SK-N-SH (cell line): ENCODE results near the gene ZEB1. TPM values are rescaled to one million over a fixed set of nuclear protein-coding genes. Genes with fewer than 3 reads are reported as not detected.

Experiments
- CTCF ChIA-PET: fragments of 300-600, 350-600 bp; formaldehyde crosslinking; extraction: SDS; loops from one replicate; lab custom pipeline; 2021; lab: Yijun Ruan, JAX
- POLR2A ChIA-PET: fragments of 350-600 bp; sonication (Branson Sonifier 250); formaldehyde crosslinking; extraction: SDS; loops from one replicate; lab custom pipeline; 2020; ENCODE audit warnings: antibody characterized with exemption, inconsistent platforms; lab: Yijun Ruan, JAX
- DNase-seq: peaks from one replicate; pipeline ENCODE4 v3.0.0; 2012
- H2AFZ ChIP-seq: fragments of 200-600 bp; sonication (generic); 2 replicates; pipeline ENCODE4 v1.8.1; 2016; ENCODE audit warnings: antibody characterized with exemption, mild to moderate bottlenecking, low read depth
- H3F3A ChIP-seq: fragments of 200-600 bp; sonication (generic); replicated peaks from 2 replicates; pipeline ENCODE3; 2016; ENCODE audit warnings: antibody characterized with exemption, mild to moderate bottlenecking; ENCODE audit not compliant: insufficient read depth
- H3K27ac ChIP-seq, 2 experiments: fragments of 200-500 bp in 1 of 2; fragments of 200-600 bp in 1 of 2; sonication (Bioruptor generic) in 1 of 2; sonication (generic), shearing (Covaris generic) in 1 of 2; 2 replicates each; pipeline versions ENCODE4 v1.5.1 to v1.6.1; 2014 to 2016; ENCODE audit warnings: low read depth in 2 of 2, inconsistent platforms in 1 of 2, low read length in 1 of 2, mild to moderate bottlenecking in 1 of 2, mixed read lengths in 1 of 2
- H3K27me3 ChIP-seq: fragments of 200-600 bp; sonication (generic), shearing (Covaris generic); 2 replicates; pipeline ENCODE4 v1.6.1; 2016; ENCODE audit warnings: mixed run types; ENCODE audit not compliant: insufficient read depth
- H3K36me3 ChIP-seq, 2 experiments: fragments of 200-500 bp in 1 of 2; fragments of 200-600 bp in 1 of 2; sonication (Bioruptor generic) in 1 of 2; sonication (generic) in 1 of 2; replicated peaks in 1 of 2; 2 replicates each; pipeline versions ENCODE3 to v1.5.1; 2014 to 2016; ENCODE audit warnings: low read length in 1 of 2, mild to moderate bottlenecking in 1 of 2; ENCODE audit not compliant: insufficient read depth in 2 of 2, control insufficient read depth in 1 of 2
- H3K4me1 ChIP-seq, 2 experiments: fragments of 200-500 bp in 1 of 2; fragments of 200-600 bp in 1 of 2; sonication (Bioruptor generic) in 1 of 2; sonication (generic), shearing (Covaris generic) in 1 of 2; 2 replicates each; pipeline versions ENCODE4 v1.5.1 to v1.6.1; 2014 to 2016; ENCODE audit warnings: low read depth in 1 of 2, low read length in 1 of 2, mixed run types in 1 of 2; ENCODE audit not compliant: insufficient read depth in 2 of 2, control insufficient read depth in 1 of 2
- H3K4me2 ChIP-seq: fragments of 200-600 bp; sonication (generic), shearing (Covaris generic); 2 replicates; pipeline ENCODE4 v1.6.1; 2017; ENCODE audit warnings: mixed run types
- H3K4me3 ChIP-seq, 2 experiments: fragments of 200-500 bp in 1 of 2; fragments of 200-600 bp in 1 of 2; sonication (Bioruptor generic) in 1 of 2; sonication (generic), shearing (Covaris generic) in 1 of 2; 2 replicates each; pipeline versions ENCODE4 v1.5.1 to v1.8.1; 2014 to 2016; ENCODE audit warnings: low read depth in 2 of 2, inconsistent platforms in 1 of 2, low read length in 1 of 2, mild to moderate bottlenecking in 1 of 2, mixed read lengths in 1 of 2, moderate library complexity in 1 of 2
- H3K79me2 ChIP-seq: fragments of 200-600 bp; sonication (generic); 2 replicates; pipeline ENCODE4 v1.8.1; 2017; ENCODE audit warnings: mild to moderate bottlenecking; ENCODE audit not compliant: insufficient read depth
- H3K9ac ChIP-seq: fragments of 200-600 bp; sonication (generic); 2 replicates; pipeline ENCODE4 v1.6.1; 2017; ENCODE audit warnings: mixed run types
- H3K9me2 ChIP-seq: fragments of 200-600 bp; sonication (generic); 2 replicates; pipeline ENCODE4 v1.6.1; 2017; ENCODE audit warnings: mixed run types
- H3K9me3 ChIP-seq: fragments of 200-600 bp; sonication (generic); 2 replicates; pipeline ENCODE4 v1.6.1; 2017; ENCODE audit warnings: mixed run types, mild to moderate bottlenecking, moderate library complexity
- H4K20me1 ChIP-seq: fragments of 200-600 bp; sonication (generic); 2 replicates; pipeline ENCODE4 v1.6.1; 2017; ENCODE audit warnings: mild to moderate bottlenecking, mixed run types; ENCODE audit not compliant: insufficient read depth
- EP300 ChIP-seq, 2 experiments: IDR thresholded peaks; 2 replicates each; pipeline versions ENCODE4 v1.4.0 to v1.6.1; 2012; ENCODE audit warnings: borderline replicate concordance in 1 of 2, low read depth in 1 of 2, low read length in 1 of 2
- FOXJ3 ChIP-seq: sonication (generic); formaldehyde crosslinking; IDR thresholded peaks from 2 replicates; pipeline ENCODE4 v1.5.1; 2020; ENCODE audit warnings: mild to moderate bottlenecking, missing genetic modification reagents
- FOXM1 ChIP-seq: IDR thresholded peaks from 2 replicates; pipeline ENCODE4 v1.4.0; 2012; ENCODE audit warnings: low read depth, mild to moderate bottlenecking
- MEF2A ChIP-seq: IDR thresholded peaks from 2 replicates; pipeline ENCODE4 v1.4.0; 2012; ENCODE audit warnings: low read depth, borderline replicate concordance
- MXI1 ChIP-seq: IDR thresholded peaks from 2 replicates; pipeline ENCODE4 v1.6.1; 2012; ENCODE audit warnings: mild to moderate bottlenecking, low read depth, low read length, improper control_type of control experiment
- NFIC ChIP-seq: IDR thresholded peaks from 2 replicates; pipeline ENCODE4 v1.4.0; 2012; ENCODE audit warnings: borderline replicate concordance
- RXRA ChIP-seq: IDR thresholded peaks from 2 replicates; pipeline ENCODE4 v1.4.0; 2012; ENCODE audit warnings: low read depth, mild to moderate bottlenecking, borderline replicate concordance
- SMC3 ChIP-seq: IDR thresholded peaks from 2 replicates; pipeline ENCODE4 v1.6.1; 2012; ENCODE audit warnings: low read depth, low read length, improper control_type of control experiment
- TCF12 ChIP-seq: IDR thresholded peaks from 2 replicates; pipeline ENCODE4 v1.4.0; 2012
- YY1 ChIP-seq: IDR thresholded peaks from 2 replicates; pipeline ENCODE4 v1.4.0; 2012; ENCODE audit warnings: low read depth, mild to moderate bottlenecking
- WGBS: methylation state at CpG from one replicate; pipeline ENCODE4 v1.1.6; 2017; ENCODE audit warnings: low lambda C conversion rate; 5-methylcytosine and 5-hydroxymethylcytosine counted together
- polyA plus RNA-seq, 3 experiments: library from polyadenylated mRNA; depleted of rRNA; stranded (reverse); fragments of >200 nt; gene quantifications; 2 replicates each; pipeline ENCODE4 v1.2.3, GENCODE V29; 2012
- TF ChIP-seq, protein P1 (sequence below): fragments of 200-600 bp; sonication (generic); IDR thresholded peaks from 2 replicates; pipeline ENCODE4 v1.6.1; 2017; ENCODE audit warnings: antibody characterized with exemption, mild to moderate bottlenecking, moderate library complexity
- TF ChIP-seq, protein P2 (sequence below): IDR thresholded peaks from 2 replicates; pipeline ENCODE4 v1.4.0; 2012; ENCODE audit warnings: low read depth
- TF ChIP-seq, protein P3 (sequence below): IDR thresholded peaks from 2 replicates; pipeline ENCODE4 v1.6.1; 2012; ENCODE audit warnings: mild to moderate bottlenecking, low read depth, low read length, moderate library complexity
- TF ChIP-seq, protein P4 (sequence below): fragments of 150-350 bp; IDR thresholded peaks from 2 replicates; pipeline ENCODE4 v1.6.1; 2017; ENCODE audit warnings: antibody characterized with exemption, low read length, low read depth, borderline replicate concordance

ZEB1 gene
- polyA plus RNA-seq, 1 of the 3 experiments (the other 2 are of a cell fraction): 5.4 TPM

DNA sequence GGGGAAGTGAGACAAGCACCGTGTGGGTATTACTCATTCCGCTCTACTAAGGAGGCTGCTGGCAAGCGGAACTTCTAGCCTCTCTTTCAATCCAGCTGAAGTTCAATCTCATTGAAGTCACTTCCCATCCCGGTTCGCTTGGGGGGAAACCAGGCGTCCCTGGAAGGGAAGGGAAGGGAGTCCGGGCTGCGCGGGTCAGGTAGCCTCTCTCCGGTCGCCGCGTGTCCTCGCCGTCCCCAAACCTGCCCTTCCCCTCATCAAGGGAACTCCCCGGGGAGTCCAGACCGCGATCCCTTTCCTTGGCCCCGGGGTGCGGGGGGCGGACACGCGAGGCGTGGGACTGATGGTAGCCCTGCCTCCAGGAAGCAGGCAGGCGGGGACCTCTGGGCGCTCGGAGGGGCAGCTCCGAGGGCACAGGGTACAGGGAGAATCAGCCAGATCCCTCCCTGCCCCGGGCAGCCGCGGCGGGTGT is 598 bp upstream of the ZEB1 start:
- peaks cover 0 to 18% of the 10 kb centered on the region in 2 experiments; a peak in 3 of 4 replicates for H3K4me1 ChIP-seq
- no peaks in the 10 kb centered on the region for H3K36me3 ChIP-seq
- peak overlapping the region; percentile 76 to 86 for H3K27ac ChIP-seq
- H3K79me2 ChIP-seq: peaks cover 59% of the 10 kb centered on the region
- H2AFZ ChIP-seq: peak overlapping the region; percentile 96
- peak overlapping the region; percentile 77 for H3K4me2 ChIP-seq
- peak overlapping the region; percentile 87 for H3K9ac ChIP-seq
- TF ChIP-seq, protein P1, sequence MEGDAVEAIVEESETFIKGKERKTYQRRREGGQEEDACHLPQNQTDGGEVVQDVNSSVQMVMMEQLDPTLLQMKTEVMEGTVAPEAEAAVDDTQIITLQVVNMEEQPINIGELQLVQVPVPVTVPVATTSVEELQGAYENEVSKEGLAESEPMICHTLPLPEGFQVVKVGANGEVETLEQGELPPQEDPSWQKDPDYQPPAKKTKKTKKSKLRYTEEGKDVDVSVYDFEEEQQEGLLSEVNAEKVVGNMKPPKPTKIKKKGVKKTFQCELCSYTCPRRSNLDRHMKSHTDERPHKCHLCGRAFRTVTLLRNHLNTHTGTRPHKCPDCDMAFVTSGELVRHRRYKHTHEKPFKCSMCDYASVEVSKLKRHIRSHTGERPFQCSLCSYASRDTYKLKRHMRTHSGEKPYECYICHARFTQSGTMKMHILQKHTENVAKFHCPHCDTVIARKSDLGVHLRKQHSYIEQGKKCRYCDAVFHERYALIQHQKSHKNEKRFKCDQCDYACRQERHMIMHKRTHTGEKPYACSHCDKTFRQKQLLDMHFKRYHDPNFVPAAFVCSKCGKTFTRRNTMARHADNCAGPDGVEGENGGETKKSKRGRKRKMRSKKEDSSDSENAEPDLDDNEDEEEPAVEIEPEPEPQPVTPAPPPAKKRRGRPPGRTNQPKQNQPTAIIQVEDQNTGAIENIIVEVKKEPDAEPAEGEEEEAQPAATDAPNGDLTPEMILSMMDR: no peak
- TF ChIP-seq FOXM1 (no peak; the same call in 1 of the 2 replicates), MXI1 (no peak), TCF12 (0 out of 2 replicates have a peak, but pooled peaks have one; percentile 3), SMC3 (no peak)
- TF ChIP-seq, protein P2, sequence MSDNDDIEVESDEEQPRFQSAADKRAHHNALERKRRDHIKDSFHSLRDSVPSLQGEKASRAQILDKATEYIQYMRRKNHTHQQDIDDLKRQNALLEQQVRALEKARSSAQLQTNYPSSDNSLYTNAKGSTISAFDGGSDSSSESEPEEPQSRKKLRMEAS: peak; percentile 15; the same call in 1 of the 2 replicates
- H3K9me2 ChIP-seq: no peaks in the 10 kb centered on the region
- H3F3A ChIP-seq: peaks cover 24% of the 10 kb centered on the region
- H3K27me3 ChIP-seq: no peaks in the 10 kb centered on the region
- ChIA-PET CTCF (interaction anchor here (0.7 to 2.3 kb wide), 3 partner anchors 455 to 566 kb away, joined by 3 to 6 read pairs (median 6); no protein-coding TSS in a partner anchor), POLR2A (no interaction called here)
- H3K9me3 ChIP-seq: no peaks in the 10 kb centered on the region
- H4K20me1 ChIP-seq: peaks cover 6% of the 10 kb centered on the region; the same call in 1 of the 2 replicates
- peak overlapping the region; percentile 89 to 98 for H3K4me3 ChIP-seq
- peak; percentile 77 for DNase-seq
- 3% methylated on average over 21 of the region's 32 CpGs for WGBS

DNA sequence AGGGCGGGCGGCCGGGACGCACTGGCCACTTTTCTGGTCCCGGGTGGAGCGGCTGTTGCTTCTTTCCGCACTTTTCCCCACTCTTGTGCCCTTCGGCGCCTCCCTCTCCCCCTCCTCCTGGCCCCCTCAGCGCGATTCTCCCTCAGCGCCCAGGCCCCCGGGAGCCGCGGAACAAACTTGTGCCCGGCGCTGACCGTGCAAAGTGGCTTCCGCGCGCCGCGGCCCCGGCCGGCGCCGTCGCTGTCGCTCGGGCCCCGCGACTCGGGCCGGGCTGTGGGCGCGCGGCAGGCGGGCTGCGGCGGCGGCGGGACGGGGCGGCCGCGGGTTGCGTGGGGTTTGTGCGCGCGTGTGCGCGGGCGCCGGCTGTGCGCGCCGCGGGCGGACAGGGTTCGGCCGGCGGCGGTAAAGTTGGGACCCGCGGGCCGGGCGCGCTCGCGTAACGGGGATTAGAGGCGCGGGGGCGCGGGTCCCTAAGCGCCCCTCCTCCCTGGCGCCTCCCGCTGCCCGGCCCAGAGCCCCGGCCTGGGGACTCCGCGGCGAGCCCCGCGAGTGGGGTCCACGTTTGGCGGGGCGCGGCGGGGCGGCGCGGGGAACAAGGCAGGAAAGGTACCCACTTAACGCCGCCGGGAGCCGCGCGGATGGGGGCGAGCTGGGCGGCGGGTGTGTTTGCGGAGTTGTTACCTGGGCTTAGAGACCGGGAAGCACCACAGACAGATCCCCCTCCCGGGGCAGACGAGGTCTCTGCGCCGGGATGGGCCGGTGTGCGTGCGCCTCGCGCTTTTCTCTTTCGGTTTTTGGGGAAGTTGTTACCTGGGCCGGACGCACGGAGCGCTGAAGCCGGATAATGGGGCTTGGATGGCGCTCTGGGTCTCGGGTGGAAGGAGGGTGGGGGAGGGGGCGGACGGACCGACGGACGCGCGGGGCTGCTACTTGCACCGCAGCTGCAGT is 860 bp downstream of the ZEB1 start:
- H3K79me2 ChIP-seq: peaks cover 74% of the 10 kb centered on the region
- H3K4me2 ChIP-seq: peak overlapping the region; percentile 88
- H3K36me3 ChIP-seq: no peaks in the 10 kb centered on the region
- ChIA-PET CTCF (interaction anchor here (0.7 kb wide), 1 partner anchor 288 kb away, joined by 3 read pairs; the partner anchor contains the start of gene ZNF438), POLR2A (no interaction called here)
- peak overlapping the region; percentile 86 to 91 for H3K27ac ChIP-seq
- peaks cover 12% of the 10 kb centered on the region for H4K20me1 ChIP-seq
- no peaks in the 10 kb centered on the region for H3K9me2 ChIP-seq
- peaks cover 0 to 18% of the 10 kb centered on the region in 2 experiments; a peak in 3 of 4 replicates for H3K4me1 ChIP-seq
- under 1% methylated on average over 32 of the region's 129 CpGs for WGBS
- peak overlapping the region; percentile 94 to 98 for H3K4me3 ChIP-seq
- TF ChIP-seq YY1: no peak
- no peak for TF ChIP-seq MEF2A
- TF ChIP-seq SMC3: no peak
- TF ChIP-seq, protein P2: no peak; the same call in 1 of the 2 replicates
- TF ChIP-seq TCF12: no peak
- no peak for TF ChIP-seq FOXM1
- TF ChIP-seq, protein P3, sequence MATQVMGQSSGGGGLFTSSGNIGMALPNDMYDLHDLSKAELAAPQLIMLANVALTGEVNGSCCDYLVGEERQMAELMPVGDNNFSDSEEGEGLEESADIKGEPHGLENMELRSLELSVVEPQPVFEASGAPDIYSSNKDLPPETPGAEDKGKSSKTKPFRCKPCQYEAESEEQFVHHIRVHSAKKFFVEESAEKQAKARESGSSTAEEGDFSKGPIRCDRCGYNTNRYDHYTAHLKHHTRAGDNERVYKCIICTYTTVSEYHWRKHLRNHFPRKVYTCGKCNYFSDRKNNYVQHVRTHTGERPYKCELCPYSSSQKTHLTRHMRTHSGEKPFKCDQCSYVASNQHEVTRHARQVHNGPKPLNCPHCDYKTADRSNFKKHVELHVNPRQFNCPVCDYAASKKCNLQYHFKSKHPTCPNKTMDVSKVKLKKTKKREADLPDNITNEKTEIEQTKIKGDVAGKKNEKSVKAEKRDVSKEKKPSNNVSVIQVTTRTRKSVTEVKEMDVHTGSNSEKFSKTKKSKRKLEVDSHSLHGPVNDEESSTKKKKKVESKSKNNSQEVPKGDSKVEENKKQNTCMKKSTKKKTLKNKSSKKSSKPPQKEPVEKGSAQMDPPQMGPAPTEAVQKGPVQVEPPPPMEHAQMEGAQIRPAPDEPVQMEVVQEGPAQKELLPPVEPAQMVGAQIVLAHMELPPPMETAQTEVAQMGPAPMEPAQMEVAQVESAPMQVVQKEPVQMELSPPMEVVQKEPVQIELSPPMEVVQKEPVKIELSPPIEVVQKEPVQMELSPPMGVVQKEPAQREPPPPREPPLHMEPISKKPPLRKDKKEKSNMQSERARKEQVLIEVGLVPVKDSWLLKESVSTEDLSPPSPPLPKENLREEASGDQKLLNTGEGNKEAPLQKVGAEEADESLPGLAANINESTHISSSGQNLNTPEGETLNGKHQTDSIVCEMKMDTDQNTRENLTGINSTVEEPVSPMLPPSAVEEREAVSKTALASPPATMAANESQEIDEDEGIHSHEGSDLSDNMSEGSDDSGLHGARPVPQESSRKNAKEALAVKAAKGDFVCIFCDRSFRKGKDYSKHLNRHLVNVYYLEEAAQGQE: no peak; the same call in 1 of the 2 replicates
- no peak for TF ChIP-seq EP300 (IDR thresholded peaks at IDR 0.05; ENCODE audit: borderline replicate concordance in 1 of 2, low read depth in 1 of 2, low read length in 1 of 2)
- TF ChIP-seq NFIC: no peak
- no peak for TF ChIP-seq RXRA
- TF ChIP-seq, protein P4, sequence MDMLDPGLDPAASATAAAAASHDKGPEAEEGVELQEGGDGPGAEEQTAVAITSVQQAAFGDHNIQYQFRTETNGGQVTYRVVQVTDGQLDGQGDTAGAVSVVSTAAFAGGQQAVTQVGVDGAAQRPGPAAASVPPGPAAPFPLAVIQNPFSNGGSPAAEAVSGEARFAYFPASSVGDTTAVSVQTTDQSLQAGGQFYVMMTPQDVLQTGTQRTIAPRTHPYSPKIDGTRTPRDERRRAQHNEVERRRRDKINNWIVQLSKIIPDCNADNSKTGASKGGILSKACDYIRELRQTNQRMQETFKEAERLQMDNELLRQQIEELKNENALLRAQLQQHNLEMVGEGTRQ: no peak
- TF ChIP-seq FOXJ3 (CRISPR knock-in tag): no peak
- DNase-seq: peak; percentile 66
- no peaks in the 10 kb centered on the region for H3K27me3 ChIP-seq
- H2AFZ ChIP-seq: peak overlapping the region; percentile 89; the same call in 1 of the 2 replicates
- no peaks in the 10 kb centered on the region for H3K9me3 ChIP-seq
- H3F3A ChIP-seq: peaks cover 24% of the 10 kb centered on the region
- peak overlapping the region; percentile 87 for H3K9ac ChIP-seq
